ENCODE data around the gene TGIF2. TPM values are rescaled to one million over a fixed set of nuclear protein-coding genes. Genes with fewer than 3 reads are reported as not detected.

Gene TGIF2
- total and polyA plus RNA-seq, 2 of the 13 experiments (the other 11 are each of a cell fraction or from before 2014, with no cell fraction given), result 41.3 to 53.9 TPM

DNA sequence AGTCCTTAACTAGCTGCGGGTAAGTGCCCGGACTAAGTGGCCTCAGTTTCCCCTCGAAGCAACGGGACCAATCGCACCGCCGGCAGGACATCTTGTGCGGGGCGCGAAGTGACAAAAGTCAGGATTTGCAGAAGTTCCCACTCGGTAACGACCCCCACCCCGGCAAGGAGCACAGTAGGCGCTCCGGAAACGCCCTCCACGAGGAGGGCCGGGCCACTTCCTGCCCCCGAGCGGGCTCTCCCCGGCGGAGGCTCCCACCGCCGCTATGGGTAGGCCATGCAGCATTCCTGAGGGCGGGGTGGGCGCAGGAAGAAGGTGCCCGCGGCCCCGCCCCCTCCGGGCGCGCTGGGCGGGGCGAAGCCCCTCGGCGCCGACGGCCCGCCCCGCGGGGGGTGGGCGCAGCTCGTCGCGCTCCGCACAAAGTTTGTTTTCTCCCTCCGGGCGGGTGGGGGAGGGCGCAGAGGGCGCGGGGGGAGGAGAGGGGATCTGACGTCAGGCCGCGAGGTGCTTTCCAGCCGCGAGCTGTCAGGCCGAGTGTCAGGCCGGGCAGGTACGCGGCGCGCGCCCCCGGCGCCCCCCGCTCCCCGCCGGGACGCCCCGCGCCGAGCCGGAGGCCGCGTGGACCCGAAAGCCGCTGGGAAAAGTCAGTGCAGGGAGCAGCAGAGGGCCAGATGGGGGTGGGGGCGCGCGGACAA lies at the start of gene TGIF2 (continued):
- TF ChIP-seq, protein P1, sequence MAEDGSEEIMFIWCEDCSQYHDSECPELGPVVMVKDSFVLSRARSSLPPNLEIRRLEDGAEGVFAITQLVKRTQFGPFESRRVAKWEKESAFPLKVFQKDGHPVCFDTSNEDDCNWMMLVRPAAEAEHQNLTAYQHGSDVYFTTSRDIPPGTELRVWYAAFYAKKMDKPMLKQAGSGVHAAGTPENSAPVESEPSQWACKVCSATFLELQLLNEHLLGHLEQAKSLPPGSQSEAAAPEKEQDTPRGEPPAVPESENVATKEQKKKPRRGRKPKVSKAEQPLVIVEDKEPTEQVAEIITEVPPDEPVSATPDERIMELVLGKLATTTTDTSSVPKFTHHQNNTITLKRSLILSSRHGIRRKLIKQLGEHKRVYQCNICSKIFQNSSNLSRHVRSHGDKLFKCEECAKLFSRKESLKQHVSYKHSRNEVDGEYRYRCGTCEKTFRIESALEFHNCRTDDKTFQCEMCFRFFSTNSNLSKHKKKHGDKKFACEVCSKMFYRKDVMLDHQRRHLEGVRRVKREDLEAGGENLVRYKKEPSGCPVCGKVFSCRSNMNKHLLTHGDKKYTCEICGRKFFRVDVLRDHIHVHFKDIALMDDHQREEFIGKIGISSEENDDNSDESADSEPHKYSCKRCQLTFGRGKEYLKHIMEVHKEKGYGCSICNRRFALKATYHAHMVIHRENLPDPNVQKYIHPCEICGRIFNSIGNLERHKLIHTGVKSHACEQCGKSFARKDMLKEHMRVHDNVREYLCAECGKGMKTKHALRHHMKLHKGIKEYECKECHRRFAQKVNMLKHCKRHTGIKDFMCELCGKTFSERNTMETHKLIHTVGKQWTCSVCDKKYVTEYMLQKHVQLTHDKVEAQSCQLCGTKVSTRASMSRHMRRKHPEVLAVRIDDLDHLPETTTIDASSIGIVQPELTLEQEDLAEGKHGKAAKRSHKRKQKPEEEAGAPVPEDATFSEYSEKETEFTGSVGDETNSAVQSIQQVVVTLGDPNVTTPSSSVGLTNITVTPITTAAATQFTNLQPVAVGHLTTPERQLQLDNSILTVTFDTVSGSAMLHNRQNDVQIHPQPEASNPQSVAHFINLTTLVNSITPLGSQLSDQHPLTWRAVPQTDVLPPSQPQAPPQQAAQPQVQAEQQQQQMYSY (CRISPR knock-in tag; IDR thresholded peaks at IDR 0.05), result no peak
- TF ChIP-seq, protein P2, sequence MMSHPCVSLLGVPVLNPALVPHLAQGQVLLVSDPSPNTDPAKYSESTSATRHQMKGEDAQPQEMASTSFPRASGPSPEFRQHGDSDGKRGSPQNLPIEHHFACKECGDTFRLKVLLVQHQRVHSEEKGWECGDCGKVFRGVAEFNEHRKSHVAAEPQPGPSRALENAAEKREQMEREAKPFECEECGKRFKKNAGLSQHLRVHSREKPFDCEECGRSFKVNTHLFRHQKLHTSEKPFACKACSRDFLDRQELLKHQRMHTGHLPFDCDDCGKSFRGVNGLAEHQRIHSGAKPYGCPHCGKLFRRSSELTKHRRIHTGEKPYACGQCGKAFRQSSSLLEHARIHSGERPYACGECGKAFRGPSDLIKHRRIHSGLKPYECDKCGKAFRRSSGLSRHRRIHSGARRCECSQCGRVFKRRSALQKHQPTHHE (CRISPR knock-in tag; IDR thresholded peaks at IDR 0.05; ENCODE audit: borderline replicate concordance), result peak; percentile 68; the same call in 1 of the 2 replicates
- TF ChIP-seq MAFK (conservative IDR thresholded peaks at IDR 0.05 in 1 of 2, IDR thresholded peaks at IDR 0.05 in 1 of 2; ENCODE audit: low read length in 2 of 2) (no peak), KDM1A (CRISPR knock-in tag; IDR thresholded peaks at IDR 0.05) (no peak), ZFP37 (CRISPR knock-in tag; IDR thresholded peaks at IDR 0.05; ENCODE audit: borderline replicate concordance) (0 out of 2 replicates have a peak, but pooled peaks have one; percentile 49), RORA (CRISPR knock-in tag; IDR thresholded peaks at IDR 0.05) (0 out of 2 replicates have a peak, but pooled peaks have one; percentile 66), FLYWCH1 (CRISPR knock-in tag; IDR thresholded peaks at IDR 0.05) (no peak), TEAD3 (CRISPR knock-in tag; optimal IDR thresholded peaks at IDR 0.05; ENCODE audit: borderline replicate concordance) (peak; percentile 99), GZF1 (CRISPR knock-in tag; IDR thresholded peaks at IDR 0.05) (no peak), ZNF317 (CRISPR knock-in tag; IDR thresholded peaks at IDR 0.05) (peak; percentile 88; the same call in 1 of the 2 replicates), ATRX (CRISPR knock-in tag; IDR thresholded peaks at IDR 0.05; ENCODE audit: borderline replicate concordance) (no peak), DPF2 (CRISPR knock-in tag; IDR thresholded peaks at IDR 0.05; ENCODE audit: borderline replicate concordance, low read depth) (no peak)
- TF ChIP-seq, protein P3, sequence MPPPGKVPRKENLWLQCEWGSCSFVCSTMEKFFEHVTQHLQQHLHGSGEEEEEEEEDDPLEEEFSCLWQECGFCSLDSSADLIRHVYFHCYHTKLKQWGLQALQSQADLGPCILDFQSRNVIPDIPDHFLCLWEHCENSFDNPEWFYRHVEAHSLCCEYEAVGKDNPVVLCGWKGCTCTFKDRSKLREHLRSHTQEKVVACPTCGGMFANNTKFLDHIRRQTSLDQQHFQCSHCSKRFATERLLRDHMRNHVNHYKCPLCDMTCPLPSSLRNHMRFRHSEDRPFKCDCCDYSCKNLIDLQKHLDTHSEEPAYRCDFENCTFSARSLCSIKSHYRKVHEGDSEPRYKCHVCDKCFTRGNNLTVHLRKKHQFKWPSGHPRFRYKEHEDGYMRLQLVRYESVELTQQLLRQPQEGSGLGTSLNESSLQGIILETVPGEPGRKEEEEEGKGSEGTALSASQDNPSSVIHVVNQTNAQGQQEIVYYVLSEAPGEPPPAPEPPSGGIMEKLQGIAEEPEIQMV (CRISPR knock-in tag; IDR thresholded peaks at IDR 0.05; ENCODE audit: low read depth), result no peak
- TF ChIP-seq, protein P4, sequence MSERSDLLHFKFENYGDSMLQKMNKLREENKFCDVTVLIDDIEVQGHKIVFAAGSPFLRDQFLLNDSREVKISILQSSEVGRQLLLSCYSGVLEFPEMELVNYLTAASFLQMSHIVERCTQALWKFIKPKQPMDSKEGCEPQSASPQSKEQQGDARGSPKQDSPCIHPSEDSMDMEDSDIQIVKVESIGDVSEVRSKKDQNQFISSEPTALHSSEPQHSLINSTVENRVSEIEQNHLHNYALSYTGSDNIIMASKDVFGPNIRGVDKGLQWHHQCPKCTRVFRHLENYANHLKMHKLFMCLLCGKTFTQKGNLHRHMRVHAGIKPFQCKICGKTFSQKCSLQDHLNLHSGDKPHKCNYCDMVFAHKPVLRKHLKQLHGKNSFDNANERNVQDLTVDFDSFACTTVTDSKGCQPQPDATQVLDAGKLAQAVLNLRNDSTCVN (CRISPR knock-in tag; IDR thresholded peaks at IDR 0.05; ENCODE audit: borderline replicate concordance), result no peak
- TF ChIP-seq, protein P5, sequence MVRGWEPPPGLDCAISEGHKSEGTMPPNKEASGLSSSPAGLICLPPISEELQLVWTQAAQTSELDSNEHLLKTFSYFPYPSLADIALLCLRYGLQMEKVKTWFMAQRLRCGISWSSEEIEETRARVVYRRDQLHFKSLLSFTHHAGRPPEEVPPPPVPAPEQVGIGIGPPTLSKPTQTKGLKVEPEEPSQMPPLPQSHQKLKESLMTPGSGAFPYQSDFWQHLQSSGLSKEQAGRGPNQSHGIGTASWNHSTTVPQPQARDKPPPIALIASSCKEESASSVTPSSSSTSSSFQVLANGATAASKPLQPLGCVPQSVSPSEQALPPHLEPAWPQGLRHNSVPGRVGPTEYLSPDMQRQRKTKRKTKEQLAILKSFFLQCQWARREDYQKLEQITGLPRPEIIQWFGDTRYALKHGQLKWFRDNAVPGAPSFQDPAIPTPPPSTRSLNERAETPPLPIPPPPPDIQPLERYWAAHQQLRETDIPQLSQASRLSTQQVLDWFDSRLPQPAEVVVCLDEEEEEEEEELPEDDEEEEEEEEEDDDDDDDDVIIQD (CRISPR knock-in tag; IDR thresholded peaks at IDR 0.05; ENCODE audit: low read depth), result 0 out of 2 replicates have a peak, but pooled peaks have one; percentile 11
- TF ChIP-seq, protein P6, sequence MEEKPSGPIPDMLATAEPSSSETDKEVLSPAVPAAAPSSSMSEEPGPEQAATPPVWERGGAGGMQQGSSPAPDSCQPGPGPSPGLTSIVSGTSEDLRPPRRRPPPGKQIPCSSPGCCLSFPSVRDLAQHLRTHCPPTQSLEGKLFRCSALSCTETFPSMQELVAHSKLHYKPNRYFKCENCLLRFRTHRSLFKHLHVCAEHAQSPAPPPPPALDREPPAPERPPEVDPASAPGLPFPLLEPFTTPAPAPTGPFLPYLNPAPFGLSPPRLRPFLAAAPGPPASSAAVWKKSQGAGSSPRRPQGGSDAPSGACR (CRISPR knock-in tag; IDR thresholded peaks at IDR 0.05), result no peak
- TF ChIP-seq, protein P7, sequence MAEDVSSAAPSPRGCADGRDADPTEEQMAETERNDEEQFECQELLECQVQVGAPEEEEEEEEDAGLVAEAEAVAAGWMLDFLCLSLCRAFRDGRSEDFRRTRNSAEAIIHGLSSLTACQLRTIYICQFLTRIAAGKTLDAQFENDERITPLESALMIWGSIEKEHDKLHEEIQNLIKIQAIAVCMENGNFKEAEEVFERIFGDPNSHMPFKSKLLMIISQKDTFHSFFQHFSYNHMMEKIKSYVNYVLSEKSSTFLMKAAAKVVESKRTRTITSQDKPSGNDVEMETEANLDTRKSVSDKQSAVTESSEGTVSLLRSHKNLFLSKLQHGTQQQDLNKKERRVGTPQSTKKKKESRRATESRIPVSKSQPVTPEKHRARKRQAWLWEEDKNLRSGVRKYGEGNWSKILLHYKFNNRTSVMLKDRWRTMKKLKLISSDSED (CRISPR knock-in tag; IDR thresholded peaks at IDR 0.05), result no peak
